ENCODE measurements around the gene MLXIP.

DNA sequence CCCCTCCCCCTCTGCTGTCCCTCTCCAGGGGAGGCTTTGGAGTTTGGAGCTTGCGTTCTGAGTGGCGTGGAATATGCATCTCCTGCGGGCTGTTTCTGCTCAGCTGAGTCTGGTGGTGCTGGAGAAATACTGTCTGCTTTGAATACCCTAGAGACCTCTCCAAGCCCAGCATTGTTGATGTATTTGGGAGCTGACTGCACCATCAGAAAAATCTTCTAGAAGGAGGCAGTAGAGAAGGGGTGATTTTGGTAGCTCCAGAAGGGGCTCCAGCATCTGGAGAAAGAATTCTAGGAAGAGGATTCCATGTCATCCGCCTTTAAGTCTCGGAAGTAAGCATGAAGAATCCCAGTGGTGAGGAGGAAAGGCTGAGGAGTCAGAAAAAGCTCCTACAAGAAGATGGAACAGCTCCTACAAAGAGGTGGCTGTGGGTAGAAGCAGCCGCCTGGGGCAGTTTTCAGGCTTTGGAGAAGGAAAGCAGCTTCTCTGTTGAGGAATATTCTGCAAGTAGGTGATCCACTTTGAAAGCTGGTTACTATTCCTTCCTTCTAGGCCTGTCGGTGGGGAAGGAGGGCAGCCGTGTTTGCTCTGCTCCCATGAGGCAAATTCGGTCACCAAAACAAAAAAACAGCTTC lies 9.7 kb downstream of the MLXIP start:
- no peak for TF ChIP-seq ZFP36 (IDR thresholded peaks at IDR 0.05; ENCODE audit: borderline replicate concordance, low read depth, low read length, partially characterized antibody)
- no peak for TF ChIP-seq NCOA2 (CRISPR knock-in tag; IDR thresholded peaks at IDR 0.05)
- no peak for TF ChIP-seq SP5 (CRISPR knock-in tag; IDR thresholded peaks at IDR 0.05; ENCODE audit: borderline replicate concordance, low read depth)
- no peak for TF ChIP-seq ASH2L (IDR thresholded peaks at IDR 0.05; ENCODE audit: insufficient read length, low read depth, low read length)
- no peak for TF ChIP-seq DBP (CRISPR knock-in tag; IDR thresholded peaks at IDR 0.05; ENCODE audit: not compliant biosample characterization)
- no peak for TF ChIP-seq PHF21A (CRISPR knock-in tag; IDR thresholded peaks at IDR 0.05)
- TF ChIP-seq JUNB (CRISPR knock-in tag; IDR thresholded peaks at IDR 0.05; ENCODE audit: borderline replicate concordance) = no peak
- no peak for TF ChIP-seq SMC3 (IDR thresholded peaks at IDR 0.05; ENCODE audit: low read length)
- no peak for TF ChIP-seq CTCF (CRISPR knock-in tag; IDR thresholded peaks at IDR 0.05)
